ENCODE data around the gene CRB2.

The CRB2 gene

GRCh38 chr9:123421801-123422455 lies 65.9 kb downstream of the CRB2 start:
- no peak for DNase-seq (ENCODE audit: low read depth in 2 of 2)

DNA sequence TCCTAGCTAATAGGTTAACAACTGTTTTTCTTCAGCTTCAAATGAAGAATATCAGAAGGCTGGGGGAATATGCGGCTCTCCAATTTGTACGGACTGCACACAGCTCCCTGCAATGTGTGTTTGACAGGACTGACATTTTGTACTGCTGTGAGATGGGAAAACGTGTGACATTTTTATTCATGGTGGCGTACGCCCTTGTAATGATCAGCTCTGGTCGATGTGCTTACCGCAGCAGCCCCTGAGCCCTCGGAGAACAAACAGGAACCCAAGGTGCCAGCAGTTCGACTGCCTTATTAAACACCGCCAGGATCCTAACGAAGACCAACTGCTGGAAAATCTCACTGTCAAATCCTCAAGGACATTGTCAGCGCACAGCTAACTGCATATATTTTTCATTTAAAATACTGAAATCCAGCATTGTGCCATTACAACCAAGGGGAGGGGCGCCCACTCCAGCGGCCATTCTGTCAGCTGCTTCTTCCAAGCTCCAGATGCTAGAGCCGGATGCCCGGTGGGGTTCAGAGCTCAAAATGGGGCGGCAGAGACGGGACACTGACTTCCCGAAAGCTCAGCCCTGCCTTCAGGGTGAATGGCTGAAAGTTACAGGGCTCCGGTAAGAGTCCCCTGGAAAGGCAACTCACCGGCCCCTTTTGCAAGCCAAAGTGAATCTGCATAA lies 66.8 kb downstream of the CRB2 start:
- DNase-seq (ENCODE audit: low read depth in 2 of 2), result no peak

DNA sequence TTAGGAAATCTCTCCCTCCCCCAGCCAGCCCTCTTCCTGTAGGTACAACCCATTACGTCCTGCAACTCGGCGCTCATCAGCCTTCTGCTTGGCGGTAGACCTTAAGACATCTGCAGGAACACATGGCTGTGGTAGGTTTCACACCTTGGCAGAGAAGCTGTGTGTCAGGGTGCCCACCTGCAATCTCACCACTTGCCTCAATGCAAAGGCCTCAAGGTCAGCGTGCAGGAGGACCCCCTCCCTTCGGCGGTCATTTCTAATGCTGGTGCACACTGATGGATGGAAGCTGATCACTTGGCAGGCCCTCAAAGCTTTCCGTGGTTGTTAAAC lies 67.3 kb downstream of the CRB2 start:
- DNase-seq (ENCODE audit: low read depth in 2 of 2), result no peak

DNA sequence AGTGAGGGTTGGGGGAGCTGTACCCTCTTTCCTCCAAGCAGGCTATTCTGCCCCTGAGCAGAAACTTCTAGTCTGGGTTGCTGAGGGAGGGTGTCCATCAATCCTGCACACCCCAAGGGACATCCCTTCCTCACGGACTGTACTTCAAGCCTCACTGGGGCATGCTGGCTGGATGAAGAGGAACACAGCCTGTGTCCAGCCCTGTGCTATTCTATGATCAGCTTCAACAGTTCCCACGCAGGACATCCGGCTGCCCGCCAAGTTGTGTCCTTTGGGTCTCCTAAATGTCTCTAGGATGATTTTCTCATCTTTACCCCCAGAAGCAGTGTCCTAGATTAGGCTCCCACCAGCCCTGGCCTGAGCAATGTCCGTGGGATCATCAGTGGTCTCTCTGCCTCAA lies 68.1 kb downstream of the CRB2 start:
- DNase-seq (ENCODE audit: low read depth in 2 of 2), result no peak

DNA sequence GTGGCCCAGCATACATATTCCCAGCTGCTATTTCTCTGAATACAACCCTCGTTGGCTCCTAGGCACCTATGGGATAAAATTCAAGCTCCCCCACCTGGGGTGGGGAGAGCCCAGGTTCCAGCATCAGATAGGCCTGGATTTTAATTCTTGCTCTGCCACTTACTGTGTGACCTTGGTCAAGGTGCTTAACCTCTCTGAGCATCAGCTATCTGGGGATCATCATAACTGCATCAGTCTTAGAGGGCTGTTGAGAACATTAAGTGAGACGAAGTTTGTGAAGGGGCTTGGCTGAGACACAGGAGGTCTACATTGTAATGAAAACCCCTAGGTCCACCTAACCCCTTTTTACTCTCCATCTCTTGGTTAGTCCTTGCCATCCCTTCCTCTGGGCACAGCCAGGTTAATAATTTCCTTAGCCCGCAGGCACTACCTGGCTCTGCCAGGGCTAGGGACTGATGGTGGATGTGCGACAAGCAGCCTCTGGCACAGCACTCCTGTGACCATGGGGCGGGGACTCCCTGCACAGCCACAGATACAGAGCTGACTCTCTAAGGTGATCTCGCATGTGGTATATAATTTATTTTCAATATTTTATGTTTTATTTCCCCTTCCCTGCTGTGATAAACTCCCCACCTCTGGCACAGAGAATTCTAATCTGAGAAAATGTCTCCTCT lies 68.7 kb downstream of the CRB2 start:
- DNase-seq (ENCODE audit: low read depth in 2 of 2), result no peak

- DNase-seq (ENCODE audit: low read depth in 2 of 2), result no peak
These were observed 69.3 kb downstream of the CRB2 start for GRCh38 chr9:123425261-123425821.

DNA sequence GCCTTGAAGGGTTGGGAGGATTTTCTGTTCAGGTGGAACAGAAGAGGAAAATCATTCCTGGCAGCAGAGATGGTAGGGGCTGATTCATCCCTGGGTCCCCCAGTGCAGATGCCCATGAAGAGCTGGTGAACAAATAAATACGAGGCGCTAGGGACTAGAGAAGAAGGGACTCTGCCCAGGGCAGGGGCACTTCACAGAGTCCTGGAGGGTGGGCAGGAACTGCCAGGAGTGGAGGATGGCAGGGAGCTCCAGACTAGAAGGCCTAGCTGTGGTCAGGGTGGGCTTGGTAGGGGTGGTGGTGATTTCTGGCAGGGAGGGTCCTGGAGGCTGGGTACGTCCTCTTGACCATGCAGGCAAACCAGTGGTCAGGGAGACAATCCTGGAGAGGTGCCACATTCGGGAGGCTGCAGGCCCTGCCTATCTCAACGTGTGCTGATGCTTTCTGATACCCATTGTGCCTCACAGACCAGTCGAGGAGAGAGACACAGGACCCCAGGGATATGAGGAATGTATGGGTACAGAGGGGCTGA lies 69.9 kb downstream of the CRB2 start:
- no peak for DNase-seq (ENCODE audit: low read depth in 2 of 2)

- no peak for DNase-seq (ENCODE audit: low read depth in 2 of 2)
These were observed 70.4 kb downstream of the CRB2 start for GRCh38 chr9:123426406-123426805.
